HG03175 (cell line): ENCODE data around the gene OSTC.

ENCODE experiments used
- ATAC-seq: cut with Tn5 transposase; IDR thresholded peaks from one replicate; pipeline ENCODE4 v1.9.1; 2021; ENCODE audit warnings: mild to moderate bottlenecking, moderate library complexity; ENCODE audit not compliant: unreplicated experiment

Gene OSTC

GRCh38 chr4:108644237-108644636 lies 6.2 kb upstream of the OSTC start:
- ATAC-seq: no peak

GRCh38 chr4:108646706-108647105 lies 3.7 kb upstream of the OSTC start:
- no peak for ATAC-seq

- ATAC-seq: peak; percentile 1
Measured at GRCh38 chr4:108649863-108650211, 562 bp upstream of the OSTC start.

GRCh38 chr4:108651014-108651791 lies 804 bp downstream of the OSTC start:
- peak; percentile 36 for ATAC-seq

- no peak for ATAC-seq
Measured at GRCh38 chr4:108662629-108663028, 12.2 kb downstream of the OSTC start.

GRCh38 chr4:108674356-108674977 lies 24.1 kb downstream of the OSTC start:
- ATAC-seq: no peak

- no peak for ATAC-seq
Measured at GRCh38 chr4:108681321-108681809, 31.0 kb downstream of the OSTC start.

- ATAC-seq: no peak
Measured at GRCh38 chr4:108683479-108683878, 33.1 kb downstream of the OSTC start.

- ATAC-seq: no peak
Measured at GRCh38 chr4:108685036-108685686, 34.8 kb downstream of the OSTC start.

- no peak for ATAC-seq
Measured at GRCh38 chr4:108690738-108691137, 40.3 kb downstream of the OSTC start.

- no peak for ATAC-seq
Measured at GRCh38 chr4:108693211-108693610, 42.8 kb downstream of the OSTC start.

- no peak for ATAC-seq
Measured at GRCh38 chr4:108693819-108694218, 43.4 kb downstream of the OSTC start.

GRCh38 chr4:108694423-108694822 lies 44.0 kb downstream of the OSTC start:
- no peak for ATAC-seq

GRCh38 chr4:108695062-108695461 lies 44.7 kb downstream of the OSTC start:
- ATAC-seq: no peak

- no peak for ATAC-seq
Measured at GRCh38 chr4:108696160-108696559, 45.8 kb downstream of the OSTC start.

- ATAC-seq: no peak
Measured at GRCh38 chr4:108700081-108700757, 49.8 kb downstream of the OSTC start.

- ATAC-seq: no peak
Measured at GRCh38 chr4:108702960-108703359, 52.6 kb downstream of the OSTC start.

GRCh38 chr4:108703370-108703769 lies 53.0 kb downstream of the OSTC start:
- ATAC-seq: no peak

GRCh38 chr4:108703966-108704365 lies 53.6 kb downstream of the OSTC start:
- ATAC-seq: no peak

- no peak for ATAC-seq
Measured at GRCh38 chr4:108706289-108706688, 55.9 kb downstream of the OSTC start.

- no peak for ATAC-seq
Measured at GRCh38 chr4:108709234-108709633, 58.8 kb downstream of the OSTC start.
